Central memory CD8-positive, alpha-beta T cell (primary cell): ENCODE results near the gene COX11.

Experiments used
- ATAC-seq: fragments of 150-1000 bp; cut with Tn5 transposase; replicated peaks from 2 replicates; pipeline ENCODE4 v1.10.0; 2022; ENCODE audit warnings: mild to moderate bottlenecking, moderate FRiP score, moderate number of reproducible peaks; ENCODE audit not compliant: poor library complexity, severe bottlenecking; ENCODE audit errors: extremely low read depth
- DNase-seq, 2 donors: peaks; one replicate each; pipeline ENCODE4 v3.0.0; 2021; ENCODE audit warnings: low spot score in 2 of 2
- H3K27ac Mint-ChIP-seq: one replicate; pipeline ENCODE4 v1.8.0; 2022; ENCODE audit warnings: low read depth, mild to moderate bottlenecking, moderate library complexity, mixed read lengths
- H3K27me3 Mint-ChIP-seq: one replicate; pipeline ENCODE4 v1.8.0; 2022; ENCODE audit warnings: mixed read lengths
- H3K36me3 Mint-ChIP-seq: one replicate; pipeline ENCODE4 v1.8.0; 2022; ENCODE audit warnings: mild to moderate bottlenecking, moderate library complexity, mixed read lengths; ENCODE audit not compliant: insufficient read depth
- H3K4me1 Mint-ChIP-seq: one replicate; pipeline ENCODE4 v1.8.0; 2022; ENCODE audit warnings: mixed read lengths
- H3K4me3 Mint-ChIP-seq: one replicate; pipeline ENCODE4 v1.8.0; 2022; ENCODE audit warnings: mild to moderate bottlenecking, moderate library complexity, mixed read lengths
- H3K9me3 Mint-ChIP-seq: one replicate; pipeline ENCODE4 v1.8.0; 2022; ENCODE audit warnings: mixed read lengths

The COX11 gene

DNA sequence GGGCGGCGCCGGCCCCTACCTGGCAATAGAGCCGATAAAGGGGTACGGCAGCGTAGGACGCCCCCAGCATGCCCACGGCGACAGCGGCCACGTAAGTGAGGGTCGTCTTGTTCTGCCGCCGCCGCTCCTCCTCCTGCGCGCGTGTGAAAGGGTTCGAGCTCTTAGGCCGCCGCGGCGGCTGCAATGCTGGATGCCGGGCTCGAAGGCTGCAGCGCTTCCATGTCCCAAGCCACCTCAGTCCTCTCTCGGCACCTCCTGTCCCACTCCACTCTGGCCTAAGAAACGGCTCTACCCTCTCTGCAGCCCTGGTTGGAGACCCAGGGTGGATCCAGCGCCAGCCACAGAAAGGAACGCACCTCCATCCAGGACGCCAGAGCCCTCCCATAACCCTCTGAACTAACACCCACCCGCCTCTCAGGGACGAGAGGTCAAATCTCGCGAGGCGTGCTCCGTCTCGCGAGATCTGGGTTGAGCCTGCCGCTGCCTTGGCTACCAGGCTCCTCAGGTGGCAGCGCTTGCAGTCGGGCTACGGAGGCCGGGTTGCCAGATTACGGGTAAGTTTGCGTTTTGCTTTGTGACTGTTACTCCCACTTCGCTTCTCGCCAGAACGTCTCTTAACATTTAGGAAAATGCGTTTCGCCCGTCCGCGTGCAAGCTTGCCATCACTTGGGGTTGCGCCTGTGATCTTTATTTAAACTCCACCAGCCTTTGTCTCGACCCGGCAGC lies at the start of gene COX11, which contains the start of gene STXBP4:
COX11 (minus strand) TSS at position 393 of the 726 bp plus-strand sequence; CDS start at position 385, 8 bp downstream.
STXBP4 (plus strand) TSS at position 504 of the 726 bp plus-strand sequence. CDS start 17,455 bp downstream, outside the sequence.
- Mint-ChIP-seq H3K36me3 (peaks cover 17% of the 10 kb centered on the region), H3K9me3 (no peaks in the 10 kb centered on the region), H3K27me3 (no peaks in the 10 kb centered on the region), H3K4me1 (peaks cover 25% of the 10 kb centered on the region), H3K4me3 (no peak within 1 kb of the TSS), H3K27ac (no peak within 1 kb of the TSS)
- DNase-seq (peak; percentile 86 to 92), ATAC-seq (peak; percentile 92)

GRCh38 chr17:55005520-55005919 lies 37.1 kb upstream of the COX11 start:
- ATAC-seq (no peak), DNase-seq (no peak)
- no peaks in the 10 kb centered on the region for H3K4me1 Mint-ChIP-seq
- H3K4me3 Mint-ChIP-seq, result no peak overlapping the region
- H3K27ac Mint-ChIP-seq, result no peak overlapping the region
- H3K36me3 Mint-ChIP-seq, result peaks cover 5% of the 10 kb centered on the region
- H3K9me3 Mint-ChIP-seq, result no peaks in the 10 kb centered on the region
- no peaks in the 10 kb centered on the region for H3K27me3 Mint-ChIP-seq

- Mint-ChIP-seq H3K36me3 (peaks cover 5% of the 10 kb centered on the region), H3K4me3 (no peak overlapping the region), H3K27ac (no peak overlapping the region), H3K9me3 (no peaks in the 10 kb centered on the region), H3K27me3 (no peaks in the 10 kb centered on the region), H3K4me1 (no peaks in the 10 kb centered on the region)
- DNase-seq, result no peak
- no peak for ATAC-seq
Observed at GRCh38 chr17:55004484-55004883, 36.0 kb upstream of the COX11 start.

DNA sequence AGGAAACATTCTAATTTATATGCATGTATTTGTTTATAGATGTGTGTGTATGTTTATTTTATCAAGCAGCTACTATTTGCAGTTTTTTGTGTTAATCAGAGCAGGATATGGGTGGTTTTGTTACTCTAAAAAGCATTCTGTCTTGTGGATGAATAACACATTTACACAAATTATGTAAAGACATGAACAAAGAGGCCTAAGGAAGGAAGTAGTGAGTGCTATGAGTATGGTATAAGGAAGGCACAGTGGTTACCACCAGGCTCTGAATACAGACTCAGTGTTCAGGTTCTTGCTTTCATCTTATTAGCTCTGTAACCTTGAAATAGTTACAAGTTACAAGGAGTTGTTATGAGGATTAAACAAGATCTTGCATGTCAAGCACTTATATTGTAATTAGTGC lies 34.0 kb upstream of the COX11 start:
- DNase-seq (no peak), ATAC-seq (no peak)
- H3K4me3 Mint-ChIP-seq, result no peak overlapping the region
- H3K27ac Mint-ChIP-seq, result no peak overlapping the region
- H3K4me1 Mint-ChIP-seq, result no peaks in the 10 kb centered on the region
- peaks cover 5% of the 10 kb centered on the region for H3K36me3 Mint-ChIP-seq
- no peaks in the 10 kb centered on the region for H3K27me3 Mint-ChIP-seq
- H3K9me3 Mint-ChIP-seq, result no peaks in the 10 kb centered on the region

DNA sequence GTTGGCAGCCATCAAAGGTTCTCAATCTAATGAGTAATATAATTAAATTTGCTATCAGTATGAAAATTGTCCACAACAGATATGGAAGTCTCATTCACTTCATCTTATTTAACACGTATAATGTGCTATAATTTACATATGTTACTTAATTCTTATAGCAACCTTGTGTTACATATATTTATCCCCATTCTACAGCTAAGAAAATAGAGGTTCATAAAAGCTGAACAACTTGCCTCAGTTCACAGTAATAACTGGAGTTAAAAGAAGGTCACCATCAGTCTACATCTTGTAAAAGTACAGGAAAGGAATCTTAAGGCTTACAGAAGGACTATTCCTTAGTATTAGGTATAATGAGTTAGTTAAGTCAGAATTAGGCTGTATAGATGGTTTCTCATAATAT lies 28.0 kb upstream of the COX11 start:
- no peak for ATAC-seq
- Mint-ChIP-seq H3K27ac (no peak overlapping the region), H3K4me3 (no peak overlapping the region), H3K36me3 (peaks cover 6% of the 10 kb centered on the region), H3K9me3 (no peaks in the 10 kb centered on the region), H3K27me3 (no peaks in the 10 kb centered on the region), H3K4me1 (no peaks in the 10 kb centered on the region)
- DNase-seq, result no peak

GRCh38 chr17:54992797-54993639 lies 24.6 kb upstream of the COX11 start:
- no peaks in the 10 kb centered on the region for H3K9me3 Mint-ChIP-seq
- ATAC-seq, result no peak
- no peak overlapping the region for H3K4me3 Mint-ChIP-seq
- H3K36me3 Mint-ChIP-seq, result peaks cover 4% of the 10 kb centered on the region
- no peak overlapping the region for H3K27ac Mint-ChIP-seq
- DNase-seq, result no peak
- no peaks in the 10 kb centered on the region for H3K4me1 Mint-ChIP-seq
- H3K27me3 Mint-ChIP-seq, result no peaks in the 10 kb centered on the region

DNA sequence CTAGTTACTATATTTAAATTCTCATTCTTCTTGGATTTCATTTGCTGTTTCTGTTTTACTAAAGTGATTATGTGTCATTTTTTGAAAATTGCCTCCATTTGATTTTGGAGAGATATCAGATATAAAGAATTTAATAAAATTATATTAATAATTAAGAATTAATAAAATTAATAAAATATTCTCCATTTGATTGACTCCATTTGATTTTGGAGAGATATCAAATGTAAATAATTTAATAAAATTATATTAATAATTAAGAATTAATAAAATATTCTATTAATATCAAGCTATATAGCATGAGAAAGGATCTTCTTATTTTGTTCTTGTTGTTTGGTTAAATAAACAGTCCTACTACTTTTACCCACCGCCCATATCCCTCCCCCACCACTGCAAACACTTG lies 23.1 kb upstream of the COX11 start:
- Mint-ChIP-seq H3K4me1 (no peaks in the 10 kb centered on the region), H3K36me3 (peaks cover 4% of the 10 kb centered on the region), H3K27ac (no peak overlapping the region), H3K4me3 (no peak overlapping the region), H3K27me3 (no peaks in the 10 kb centered on the region), H3K9me3 (no peaks in the 10 kb centered on the region)
- ATAC-seq (no peak), DNase-seq (no peak)

DNA sequence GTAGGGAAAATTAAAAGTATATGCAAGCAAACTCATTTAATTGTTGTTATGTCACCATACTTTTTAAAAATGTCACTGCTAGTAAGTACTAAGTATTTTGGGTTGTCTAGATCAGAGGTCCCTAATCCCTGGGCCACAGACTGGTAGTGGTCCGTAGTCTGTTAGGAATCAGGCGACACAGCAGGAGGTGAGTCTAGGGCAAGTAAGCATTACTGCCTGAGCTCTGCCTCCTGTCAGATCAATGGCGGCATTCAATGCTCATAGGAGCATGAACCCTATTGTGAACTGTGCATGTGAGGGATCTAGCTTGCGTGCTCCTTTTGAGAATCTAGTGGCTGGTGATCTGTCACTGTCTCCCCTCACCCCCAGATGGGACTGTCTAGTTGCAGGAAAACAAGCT lies 21.7 kb upstream of the COX11 start:
- no peak overlapping the region for H3K27ac Mint-ChIP-seq
- DNase-seq (no peak), ATAC-seq (no peak)
- H3K9me3 Mint-ChIP-seq, result no peaks in the 10 kb centered on the region
- H3K36me3 Mint-ChIP-seq, result peaks cover 2% of the 10 kb centered on the region
- H3K4me3 Mint-ChIP-seq, result no peak overlapping the region
- H3K4me1 Mint-ChIP-seq, result no peaks in the 10 kb centered on the region
- no peaks in the 10 kb centered on the region for H3K27me3 Mint-ChIP-seq

DNA sequence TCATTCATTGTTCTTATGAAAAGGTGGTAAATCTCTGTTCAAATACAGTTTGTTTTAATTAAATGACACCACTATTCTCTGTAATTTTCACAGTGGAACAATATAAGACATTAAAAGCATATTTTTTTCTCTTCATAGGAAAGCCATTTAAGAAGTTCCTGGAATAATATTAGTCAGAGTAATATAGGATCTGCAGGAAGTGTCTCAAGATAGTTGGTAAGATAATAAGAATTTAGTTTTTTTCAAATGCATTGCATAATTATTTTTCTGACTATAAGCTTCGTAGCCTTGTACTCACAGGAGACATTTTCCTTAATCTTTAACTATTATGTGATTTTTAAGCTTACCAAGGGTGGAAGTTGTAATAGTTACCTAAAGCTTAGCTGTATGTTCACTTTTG lies 17.0 kb upstream of the COX11 start:
- DNase-seq (no peak), ATAC-seq (no peak)
- Mint-ChIP-seq H3K27ac (no peak overlapping the region), H3K27me3 (no peaks in the 10 kb centered on the region), H3K36me3 (no peaks in the 10 kb centered on the region), H3K9me3 (no peaks in the 10 kb centered on the region), H3K4me3 (no peak overlapping the region), H3K4me1 (no peaks in the 10 kb centered on the region)

- Mint-ChIP-seq H3K27ac (no peak overlapping the region), H3K4me1 (no peaks in the 10 kb centered on the region), H3K36me3 (no peaks in the 10 kb centered on the region), H3K9me3 (no peaks in the 10 kb centered on the region), H3K4me3 (no peak overlapping the region), H3K27me3 (no peaks in the 10 kb centered on the region)
- DNase-seq (no peak), ATAC-seq (no peak)
Observed at GRCh38 chr17:54983260-54983659, 14.8 kb upstream of the COX11 start.

DNA sequence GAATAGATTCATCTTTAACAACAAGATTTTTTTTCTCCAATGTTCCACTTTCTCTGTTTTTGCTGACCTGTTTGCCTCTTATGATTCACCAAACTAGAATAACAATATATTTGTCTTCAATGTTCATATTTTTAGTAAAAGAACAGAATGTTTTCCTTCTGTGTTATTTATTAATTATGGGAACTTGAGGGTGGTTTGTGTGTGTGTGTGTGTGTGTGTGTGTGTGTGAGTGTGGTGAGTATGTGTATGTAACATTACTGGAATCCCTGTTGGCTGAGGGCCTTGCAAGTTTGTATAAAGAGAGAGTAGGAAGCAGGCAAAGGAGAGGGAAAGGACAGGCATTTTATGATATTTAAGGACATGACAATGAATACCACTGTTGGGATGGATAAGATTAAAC lies 13.9 kb upstream of the COX11 start:
- no peaks in the 10 kb centered on the region for H3K27me3 Mint-ChIP-seq
- no peaks in the 10 kb centered on the region for H3K9me3 Mint-ChIP-seq
- no peak overlapping the region for H3K4me3 Mint-ChIP-seq
- no peak for DNase-seq
- H3K27ac Mint-ChIP-seq, result no peak overlapping the region
- ATAC-seq, result no peak
- no peaks in the 10 kb centered on the region for H3K36me3 Mint-ChIP-seq
- H3K4me1 Mint-ChIP-seq, result no peaks in the 10 kb centered on the region

GRCh38 chr17:54980375-54980774 lies 11.9 kb upstream of the COX11 start:
- Mint-ChIP-seq H3K4me1 (no peaks in the 10 kb centered on the region), H3K36me3 (no peaks in the 10 kb centered on the region), H3K27ac (no peak overlapping the region), H3K27me3 (no peaks in the 10 kb centered on the region), H3K4me3 (no peak overlapping the region), H3K9me3 (no peaks in the 10 kb centered on the region)
- ATAC-seq (no peak), DNase-seq (no peak)

DNA sequence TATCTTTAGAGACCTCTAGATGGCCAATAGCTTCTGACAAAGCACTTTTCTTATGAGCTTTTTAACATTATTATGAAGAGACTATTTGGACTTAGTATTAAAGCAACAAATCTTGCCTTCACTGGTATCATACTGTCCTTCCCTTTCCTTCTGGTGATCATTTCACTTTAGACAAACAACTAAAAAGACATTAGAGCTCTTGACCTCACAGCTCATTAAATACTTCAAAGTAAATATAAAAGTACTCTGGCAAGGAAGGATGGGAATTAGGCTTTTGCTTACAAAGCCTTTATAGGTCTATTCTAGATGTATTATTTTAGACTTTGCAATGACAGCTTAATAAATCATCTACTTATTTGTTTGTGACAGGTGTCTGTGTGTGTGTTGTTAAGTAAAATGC lies 11.2 kb upstream of the COX11 start:
- no peaks in the 10 kb centered on the region for H3K27me3 Mint-ChIP-seq
- ATAC-seq, result no peak
- H3K4me3 Mint-ChIP-seq, result no peak overlapping the region
- no peaks in the 10 kb centered on the region for H3K9me3 Mint-ChIP-seq
- no peak for DNase-seq
- H3K27ac Mint-ChIP-seq, result no peak overlapping the region
- no peaks in the 10 kb centered on the region for H3K4me1 Mint-ChIP-seq
- no peaks in the 10 kb centered on the region for H3K36me3 Mint-ChIP-seq
